Measurements from ENCODE around the gene TTC28.

The TTC28 gene

DNA sequence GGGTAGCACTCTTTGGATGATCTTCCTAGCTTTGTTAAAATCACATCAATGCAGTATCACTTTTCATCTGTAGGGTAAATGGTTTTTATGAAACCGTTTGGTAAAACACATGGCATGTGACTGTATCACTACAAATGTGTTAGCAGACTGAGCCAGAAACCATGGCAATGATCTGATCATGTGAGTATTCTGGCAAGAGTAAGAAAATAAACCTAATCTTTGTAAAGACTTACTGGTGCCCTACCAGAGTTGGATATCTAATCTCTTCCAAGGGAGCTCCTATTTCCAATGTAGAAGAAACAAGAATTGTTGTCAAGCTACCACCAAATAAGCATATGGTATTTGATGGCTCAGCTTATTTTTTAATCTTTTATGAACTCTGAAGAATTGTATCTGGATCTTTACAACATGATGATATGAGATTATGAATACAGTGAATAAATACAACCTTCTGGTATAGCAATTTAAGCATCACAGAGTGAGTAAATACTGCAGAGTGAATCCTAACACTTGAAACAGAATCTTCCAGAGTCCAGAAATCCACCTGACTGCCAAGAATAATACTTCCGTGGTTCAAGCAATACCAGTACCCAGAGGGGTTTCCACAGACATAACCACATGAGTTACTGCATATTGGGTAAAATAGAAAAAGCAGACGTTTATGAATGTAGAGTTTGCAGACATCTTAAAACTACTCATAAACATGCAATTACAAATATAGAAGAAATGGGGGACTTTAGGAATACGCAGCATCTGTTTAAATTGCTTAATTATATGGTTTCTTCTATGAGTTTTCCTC, 238.8 kb downstream of the TTC28 start:
- ChIA-PET POLR2A (no interaction called here), CTCF (interaction anchor here (0.6 to 5.0 kb wide), 11 partner anchors 8 to 421 kb away, joined by 3 to 47 read pairs (median 4); no protein-coding TSS in a partner anchor)
- TF ChIP-seq, protein P1, sequence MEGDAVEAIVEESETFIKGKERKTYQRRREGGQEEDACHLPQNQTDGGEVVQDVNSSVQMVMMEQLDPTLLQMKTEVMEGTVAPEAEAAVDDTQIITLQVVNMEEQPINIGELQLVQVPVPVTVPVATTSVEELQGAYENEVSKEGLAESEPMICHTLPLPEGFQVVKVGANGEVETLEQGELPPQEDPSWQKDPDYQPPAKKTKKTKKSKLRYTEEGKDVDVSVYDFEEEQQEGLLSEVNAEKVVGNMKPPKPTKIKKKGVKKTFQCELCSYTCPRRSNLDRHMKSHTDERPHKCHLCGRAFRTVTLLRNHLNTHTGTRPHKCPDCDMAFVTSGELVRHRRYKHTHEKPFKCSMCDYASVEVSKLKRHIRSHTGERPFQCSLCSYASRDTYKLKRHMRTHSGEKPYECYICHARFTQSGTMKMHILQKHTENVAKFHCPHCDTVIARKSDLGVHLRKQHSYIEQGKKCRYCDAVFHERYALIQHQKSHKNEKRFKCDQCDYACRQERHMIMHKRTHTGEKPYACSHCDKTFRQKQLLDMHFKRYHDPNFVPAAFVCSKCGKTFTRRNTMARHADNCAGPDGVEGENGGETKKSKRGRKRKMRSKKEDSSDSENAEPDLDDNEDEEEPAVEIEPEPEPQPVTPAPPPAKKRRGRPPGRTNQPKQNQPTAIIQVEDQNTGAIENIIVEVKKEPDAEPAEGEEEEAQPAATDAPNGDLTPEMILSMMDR (IDR thresholded peaks at IDR 0.05; ENCODE audit: control extremely low read depth, extremely low read depth, low read depth, missing control alignments) = no peak
- DNase-seq (ENCODE audit: extremely low spot score) = no peak

DNA sequence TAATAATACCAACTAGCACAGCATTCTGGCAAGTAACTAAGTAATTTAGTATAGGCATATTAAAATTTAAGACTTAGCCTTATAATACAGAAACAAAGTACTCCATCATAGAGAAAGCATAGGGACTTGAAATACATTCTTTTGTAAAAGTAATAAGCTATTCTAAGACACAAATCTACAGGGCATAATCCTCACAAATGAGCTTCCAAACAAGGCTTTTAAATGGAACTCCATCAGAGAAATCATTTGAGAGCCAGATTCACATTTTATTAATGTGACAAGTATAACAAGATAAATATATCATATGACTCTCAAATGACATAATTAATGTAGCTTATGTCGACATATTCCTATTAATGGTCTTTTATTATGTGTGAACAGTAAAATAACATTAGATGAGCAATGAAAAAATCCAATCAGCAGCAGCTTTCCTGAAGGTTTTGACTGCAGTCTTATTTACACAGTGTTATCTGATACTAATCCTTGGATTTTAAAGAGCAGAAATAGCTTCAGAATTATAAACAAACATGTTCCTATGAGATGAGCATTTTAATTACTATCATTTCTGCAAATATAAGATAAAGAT, 241.4 kb downstream of the TTC28 start:
- DNase-seq (ENCODE audit: extremely low spot score) = no peak
- CTCF ChIA-PET = interaction anchor here (5.0 kb wide), 1 partner anchor 387 kb away, joined by 47 read pairs; no protein-coding TSS in a partner anchor
- TF ChIP-seq, protein P1 (IDR thresholded peaks at IDR 0.05; ENCODE audit: control extremely low read depth, extremely low read depth, low read depth, missing control alignments) = no peak
- POLR2A ChIA-PET = no interaction called here

DNA sequence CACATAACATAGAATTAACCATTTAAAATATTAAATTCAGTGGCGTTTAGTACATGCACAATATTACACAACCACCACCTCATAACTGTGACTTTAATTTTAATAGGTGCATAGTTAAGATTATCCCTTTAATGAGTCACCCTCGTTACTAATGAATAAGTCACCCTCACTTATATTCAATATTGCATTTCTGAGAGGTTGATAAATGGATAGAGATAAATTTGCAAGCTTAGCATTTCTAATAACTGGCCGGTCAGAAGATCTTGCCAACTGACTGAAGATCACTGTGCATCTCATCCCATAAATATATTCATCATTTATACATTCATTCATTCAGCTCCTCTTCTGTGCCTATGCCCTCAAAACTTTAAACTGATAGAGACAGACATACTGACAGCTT, 243.7 kb downstream of the TTC28 start:
- ChIA-PET POLR2A (no interaction called here), CTCF (interaction anchor here (1.3 to 1.7 kb wide), 4 partner anchors 10 to 416 kb away, joined by 3 to 5 read pairs (median 3); no protein-coding TSS in a partner anchor)
- no peak for DNase-seq (ENCODE audit: extremely low spot score)
- TF ChIP-seq, protein P1 (IDR thresholded peaks at IDR 0.05; ENCODE audit: control extremely low read depth, extremely low read depth, low read depth, missing control alignments) = no peak

DNA sequence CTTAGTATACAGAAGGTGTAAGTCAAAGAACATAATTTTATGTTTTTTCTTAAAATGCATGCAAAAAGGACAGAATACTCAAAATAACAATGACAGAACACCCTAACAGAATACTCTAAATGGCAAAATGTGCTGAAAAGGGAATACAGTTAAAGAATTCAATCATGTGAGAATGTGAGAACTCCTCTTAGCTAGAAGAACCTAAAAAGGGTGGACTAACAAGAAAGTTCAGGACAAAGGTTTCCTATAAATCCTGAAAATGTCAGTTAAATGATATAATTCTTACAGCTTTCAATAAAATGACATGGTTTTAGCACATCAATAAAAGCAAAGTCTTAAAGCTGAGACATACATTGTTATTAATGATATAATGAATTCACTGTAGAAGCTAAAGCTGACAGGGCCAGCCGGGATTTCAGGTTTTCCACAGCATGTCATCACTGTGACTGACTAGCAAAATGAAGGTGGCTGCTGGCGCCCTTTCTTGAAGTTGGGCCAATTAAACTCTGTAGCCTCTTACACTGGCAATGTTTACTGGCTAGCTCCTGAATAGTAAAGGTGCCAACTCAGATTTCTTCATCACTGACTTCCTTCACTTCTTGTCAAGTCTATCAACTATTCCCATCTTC, 244.4 kb downstream of the TTC28 start:
- TF ChIP-seq, protein P1 (IDR thresholded peaks at IDR 0.05; ENCODE audit: control extremely low read depth, extremely low read depth, low read depth, missing control alignments) = no peak
- POLR2A ChIA-PET = no interaction called here
- CTCF ChIA-PET = interaction anchor here (1.3 to 1.7 kb wide), 3 partner anchors 11 to 415 kb away, joined by 3 to 5 read pairs (median 3); no protein-coding TSS in a partner anchor
- DNase-seq (ENCODE audit: extremely low spot score) = no peak

DNA sequence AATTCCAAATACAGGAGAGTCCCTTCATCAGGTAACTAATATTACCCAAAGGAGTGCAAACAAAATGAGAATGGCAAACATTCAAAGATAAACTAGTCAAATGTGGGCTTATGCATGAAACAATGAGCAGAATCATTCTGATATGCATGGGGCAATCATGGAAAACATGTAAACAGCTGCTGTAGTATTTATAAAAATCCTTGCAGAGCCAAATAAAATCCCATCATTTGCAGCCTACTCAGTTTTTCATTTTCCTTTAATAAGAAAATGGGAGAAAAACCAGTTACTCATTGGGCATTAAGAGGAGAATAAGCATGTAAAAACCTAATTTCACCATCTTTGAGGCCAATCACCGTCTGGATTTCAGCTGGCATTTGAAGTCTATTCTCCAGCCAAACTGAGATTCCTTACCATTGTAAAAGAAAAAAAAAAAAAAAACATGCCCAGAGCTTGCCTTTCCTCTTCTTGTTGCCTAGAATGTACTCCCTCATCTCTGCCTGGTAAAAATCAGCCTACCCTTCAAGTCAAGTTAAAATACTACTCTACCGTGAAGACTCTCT, 249.1 kb downstream of the TTC28 start:
- POLR2A ChIA-PET = no interaction called here
- CTCF ChIA-PET = interaction anchor here (1.1 to 1.6 kb wide), 3 partner anchors 10 to 610 kb away, joined by 3 to 8 read pairs (median 7); no protein-coding TSS in a partner anchor
- TF ChIP-seq, protein P1 (IDR thresholded peaks at IDR 0.05; ENCODE audit: control extremely low read depth, extremely low read depth, low read depth, missing control alignments) = no peak
- no peak for DNase-seq (ENCODE audit: extremely low spot score)

DNA sequence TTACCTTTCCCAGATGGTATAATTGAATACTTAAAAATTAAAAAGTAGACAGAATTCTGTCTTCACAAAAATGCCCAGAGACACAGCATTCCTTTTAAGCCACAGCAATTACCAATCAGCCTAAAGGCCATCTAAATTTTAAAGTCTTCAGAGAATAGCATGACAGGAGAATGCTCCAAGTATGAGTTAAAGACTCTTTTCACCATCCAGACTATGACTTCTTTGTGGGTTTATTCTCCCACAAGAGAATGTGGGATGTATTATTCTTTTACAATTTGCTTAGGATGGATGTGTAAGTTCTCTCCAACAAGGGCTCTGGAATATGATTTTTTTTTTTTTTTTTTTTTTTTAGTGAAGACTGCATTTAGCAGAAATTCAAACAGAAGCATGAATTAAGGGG, 249.9 kb downstream of the TTC28 start:
- no peak for DNase-seq (ENCODE audit: extremely low spot score)
- TF ChIP-seq, protein P1 (IDR thresholded peaks at IDR 0.05; ENCODE audit: control extremely low read depth, extremely low read depth, low read depth, missing control alignments) = no peak
- CTCF ChIA-PET = interaction anchor here (1.3 kb wide), 1 partner anchor 13 kb away, joined by 5 read pairs; no protein-coding TSS in a partner anchor
- POLR2A ChIA-PET = no interaction called here

Data from GM10248 (cell line).